Subcutaneous abdominal adipose tissue (tissue), 5 donors: Measurements from ENCODE around the gene DTX2.
"Not testable (repeated sequence)": the region's sequence is repeated elsewhere in the genome, so short reads cannot be mapped to it uniquely, and the experiment has no call there.

ENCODE experiments used
- H3K27ac ChIP-seq: one replicate; pipeline ENCODE4 v1.7.0; 2013; ENCODE audit warnings: low read depth, mild to moderate bottlenecking, inconsistent platforms, low read length, moderate library complexity
- H3K27me3 ChIP-seq, 5 donors: one replicate each; pipeline ENCODE4 v1.7.0; 2013; ENCODE audit warnings: low read length in 5 of 5, inconsistent platforms in 1 of 5; ENCODE audit not compliant: control insufficient read depth in 5 of 5, insufficient read depth in 4 of 5
- H3K36me3 ChIP-seq, 5 donors: one replicate each; pipeline ENCODE4 v1.7.0; 2013; ENCODE audit warnings: low read length in 5 of 5; ENCODE audit not compliant: control insufficient read depth in 5 of 5, insufficient read depth in 5 of 5
- H3K4me1 ChIP-seq, 5 donors: one replicate each; pipeline ENCODE4 v1.7.0; 2013; ENCODE audit warnings: low read length in 5 of 5, mild to moderate bottlenecking in 3 of 5, moderate library complexity in 1 of 5; ENCODE audit not compliant: control insufficient read depth in 5 of 5, insufficient read depth in 5 of 5
- H3K4me3 ChIP-seq, 5 donors: one replicate each; pipeline ENCODE4 v1.7.0; 2013; ENCODE audit warnings: low read length in 5 of 5, low read depth in 1 of 5
- H3K9ac ChIP-seq, 5 donors: one replicate each; pipeline ENCODE4 v1.7.0; 2013; ENCODE audit warnings: low read length in 5 of 5, mild to moderate bottlenecking in 4 of 5, moderate library complexity in 3 of 5
- H3K9me3 ChIP-seq, 5 donors: one replicate each; pipeline ENCODE4 v1.7.0; 2013; ENCODE audit warnings: low read length in 5 of 5; ENCODE audit not compliant: control insufficient read depth in 5 of 5
- donor health status: healthy.
- donor health status: healthy.
- donor health status: healthy.
- donor health status: healthy.
- donor health status: healthy.

DTX2 gene

DNA sequence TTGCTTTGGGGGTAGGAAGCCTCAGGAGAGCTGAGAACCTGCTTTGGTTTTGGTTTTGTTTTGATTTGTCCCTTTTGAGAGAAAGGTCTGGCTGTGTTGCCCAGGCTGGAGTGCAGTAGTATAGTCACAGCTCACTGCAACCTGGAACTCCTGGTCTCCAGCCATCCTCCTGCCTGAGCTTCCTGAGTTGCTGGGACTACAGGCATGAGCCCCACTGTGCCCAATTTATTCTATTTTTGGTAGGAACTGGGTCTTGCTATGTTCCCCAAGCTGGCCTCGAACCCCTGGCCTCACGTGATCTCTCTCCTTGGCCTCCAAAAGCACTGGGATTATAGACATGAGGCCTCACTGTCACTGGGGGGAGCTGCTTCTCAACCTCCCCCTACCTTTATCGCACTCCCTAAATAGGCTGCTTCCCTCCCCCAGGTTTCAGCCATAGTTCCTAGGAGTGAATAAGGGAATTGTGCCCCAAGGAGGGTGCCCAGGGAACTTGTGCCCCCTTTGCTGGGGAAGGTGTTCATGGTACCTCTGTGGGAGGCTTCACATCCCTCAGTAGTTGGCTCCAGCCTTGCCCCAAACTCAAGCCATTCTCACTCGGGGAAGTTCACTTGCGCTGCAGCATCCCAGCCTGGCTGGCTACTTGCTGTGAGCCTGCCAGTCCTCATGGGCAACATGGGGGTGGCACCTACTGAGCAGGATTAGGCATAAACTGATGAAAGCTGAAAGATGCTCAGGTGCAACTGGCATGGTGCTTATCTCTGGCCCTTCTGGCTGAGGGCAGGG is 18.7 kb upstream of the DTX2 start:
- H3K4me1 ChIP-seq, H3K36me3 ChIP-seq, H3K4me3 ChIP-seq, H3K9ac ChIP-seq, H3K27ac ChIP-seq, H3K27me3 ChIP-seq, H3K9me3 ChIP-seq: not testable (repeated sequence)

DNA sequence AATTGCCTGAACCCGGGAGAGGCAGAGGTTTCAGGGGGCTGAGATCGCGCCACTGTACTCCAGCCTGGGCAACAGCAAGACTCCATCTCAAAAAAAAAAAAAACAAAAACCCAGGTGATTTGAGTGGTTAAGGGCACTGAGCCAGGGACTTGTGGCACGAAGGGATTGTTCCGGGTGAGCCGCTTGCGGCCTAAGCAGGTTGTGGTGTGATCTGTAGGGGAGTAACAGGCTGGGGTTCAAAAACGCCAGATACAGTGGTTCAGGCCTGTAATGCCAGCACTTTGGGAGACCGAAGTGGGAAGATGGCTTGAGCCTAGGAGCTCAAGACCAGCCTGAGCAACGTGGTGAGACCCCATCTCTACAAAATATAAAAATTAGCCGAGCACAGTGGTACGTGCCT is 17.7 kb upstream of the DTX2 start:
- H3K27me3 ChIP-seq, H3K4me1 ChIP-seq, H3K4me3 ChIP-seq, H3K9me3 ChIP-seq, H3K9ac ChIP-seq, H3K36me3 ChIP-seq, H3K27ac ChIP-seq: not testable (repeated sequence)

DNA sequence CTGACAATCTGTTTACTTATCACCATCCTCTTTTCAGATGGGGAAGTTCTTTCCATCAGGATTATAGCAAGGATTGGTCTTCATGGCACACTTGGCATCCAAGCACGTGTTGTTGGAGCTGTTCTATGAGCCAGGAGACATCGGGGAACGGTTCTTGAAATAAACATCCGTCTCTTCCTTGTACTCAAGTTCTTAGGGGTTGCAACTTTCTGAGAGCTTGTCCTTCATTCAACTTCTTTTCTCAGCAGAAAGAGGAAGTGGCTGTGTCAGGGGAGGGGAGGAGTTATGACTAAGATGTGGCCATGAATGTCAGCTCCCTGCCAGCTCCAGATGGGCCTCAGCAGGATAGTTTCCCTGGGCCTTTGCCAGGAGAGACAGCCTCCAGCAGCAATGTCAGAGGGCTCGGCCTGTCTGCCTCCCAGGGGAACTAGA is 15.9 kb upstream of the DTX2 start:
- not testable (repeated sequence) for H3K4me3 ChIP-seq, H3K36me3 ChIP-seq, H3K9ac ChIP-seq, H3K9me3 ChIP-seq, H3K27me3 ChIP-seq, H3K4me1 ChIP-seq
- peak overlapping the region; percentile 46 for H3K27ac ChIP-seq

DNA sequence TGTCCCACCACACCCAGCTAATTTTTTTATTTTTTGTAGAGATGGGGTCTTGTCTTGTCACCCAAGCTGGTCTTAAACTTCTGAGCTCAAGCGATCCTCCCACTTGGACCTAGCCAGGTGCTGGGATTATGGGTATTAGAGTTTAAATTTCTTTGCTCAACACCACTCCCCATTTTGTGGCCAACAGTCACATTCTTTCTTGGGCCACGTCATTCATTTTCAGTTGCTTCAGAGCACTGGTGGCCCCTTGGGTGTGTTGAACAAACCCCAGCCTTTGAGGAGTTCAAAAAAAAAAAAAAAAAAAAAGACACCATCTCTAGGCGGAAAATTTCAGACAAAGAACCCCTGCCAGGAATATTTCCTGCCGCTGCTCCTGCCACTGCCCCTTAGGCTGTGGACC is 4.5 kb upstream of the DTX2 start:
- H3K36me3 ChIP-seq, H3K4me3 ChIP-seq, H3K27ac ChIP-seq, H3K9ac ChIP-seq, H3K4me1 ChIP-seq, H3K27me3 ChIP-seq, H3K9me3 ChIP-seq: not testable (repeated sequence)

DNA sequence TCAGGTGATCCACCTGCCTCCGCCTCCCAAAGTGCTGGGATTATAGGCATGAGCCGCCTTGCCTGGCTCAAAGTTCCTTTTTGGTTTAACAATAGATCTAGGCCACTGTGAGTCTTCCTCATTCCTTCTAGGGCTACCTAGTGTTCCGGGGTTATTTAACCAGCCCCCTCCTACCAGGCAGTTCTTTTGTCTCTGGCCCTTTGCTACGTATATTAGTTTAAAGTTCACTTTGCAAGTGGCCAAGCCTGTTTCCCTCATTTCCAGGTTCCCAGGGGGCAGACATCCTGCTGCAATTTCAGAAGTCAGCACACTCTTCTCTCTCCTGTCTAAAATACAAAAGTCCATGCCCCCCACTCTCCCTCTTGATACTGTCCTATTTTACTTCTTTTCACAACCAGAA is 3.0 kb upstream of the DTX2 start:
- H3K27me3 ChIP-seq, H3K4me3 ChIP-seq, H3K27ac ChIP-seq, H3K9me3 ChIP-seq, H3K4me1 ChIP-seq, H3K36me3 ChIP-seq, H3K9ac ChIP-seq: not testable (repeated sequence)

DNA sequence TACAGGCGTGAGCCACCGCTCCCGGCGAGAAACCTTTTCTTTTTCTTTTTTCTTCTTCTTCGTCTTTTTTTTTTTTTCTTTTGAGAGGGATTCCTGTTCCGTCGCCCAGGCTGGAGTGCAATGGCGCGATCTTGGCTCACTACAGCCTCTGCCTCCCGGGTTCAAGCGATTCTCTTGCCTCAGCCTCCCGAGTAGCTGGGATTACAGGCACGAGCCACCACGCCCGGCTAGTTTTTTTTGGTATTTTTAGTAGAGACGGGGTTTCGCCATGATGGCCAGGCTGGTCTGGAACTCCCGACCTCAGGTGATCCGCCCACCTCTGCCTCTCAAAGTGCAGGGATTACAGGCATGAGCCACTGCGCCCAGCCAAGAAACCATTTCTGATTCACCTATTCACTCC is 742 bp upstream of the DTX2 start:
- not testable (repeated sequence) for H3K9ac ChIP-seq, H3K27me3 ChIP-seq, H3K36me3 ChIP-seq, H3K9me3 ChIP-seq, H3K27ac ChIP-seq, H3K4me1 ChIP-seq, H3K4me3 ChIP-seq

DNA sequence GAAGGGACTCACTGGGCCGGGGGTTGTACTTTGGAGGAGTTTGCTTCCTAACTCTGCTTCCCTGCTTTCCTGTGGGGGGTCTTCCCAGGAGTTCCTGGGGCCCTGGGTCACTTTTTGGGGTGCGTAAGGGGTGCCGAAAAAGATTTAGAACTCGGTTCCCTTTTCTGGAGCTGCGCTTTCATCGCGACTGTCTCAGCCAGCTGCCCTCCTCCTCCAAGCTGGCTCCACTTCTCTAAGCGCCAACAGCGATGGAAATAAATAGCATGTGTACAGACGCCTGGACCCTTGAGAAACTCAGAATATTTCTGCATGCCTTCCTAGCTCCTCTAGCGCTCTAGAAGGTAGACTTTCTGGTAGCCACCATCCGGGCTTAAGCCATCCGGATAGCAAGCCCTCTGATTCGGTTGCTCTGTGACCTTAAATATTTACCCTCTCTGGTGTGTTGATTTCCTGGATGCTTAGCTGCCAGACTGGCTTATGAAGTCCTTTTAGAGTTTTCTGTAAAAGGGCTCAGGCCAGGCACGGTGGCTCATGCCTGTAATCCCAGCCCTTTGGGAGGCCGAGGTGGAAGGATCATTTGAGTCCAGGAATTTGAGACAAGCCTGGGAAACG is 868 bp downstream of the DTX2 start:
- H3K4me1 ChIP-seq, H3K9me3 ChIP-seq, H3K9ac ChIP-seq, H3K27ac ChIP-seq, H3K27me3 ChIP-seq, H3K4me3 ChIP-seq, H3K36me3 ChIP-seq: not testable (repeated sequence)

DNA sequence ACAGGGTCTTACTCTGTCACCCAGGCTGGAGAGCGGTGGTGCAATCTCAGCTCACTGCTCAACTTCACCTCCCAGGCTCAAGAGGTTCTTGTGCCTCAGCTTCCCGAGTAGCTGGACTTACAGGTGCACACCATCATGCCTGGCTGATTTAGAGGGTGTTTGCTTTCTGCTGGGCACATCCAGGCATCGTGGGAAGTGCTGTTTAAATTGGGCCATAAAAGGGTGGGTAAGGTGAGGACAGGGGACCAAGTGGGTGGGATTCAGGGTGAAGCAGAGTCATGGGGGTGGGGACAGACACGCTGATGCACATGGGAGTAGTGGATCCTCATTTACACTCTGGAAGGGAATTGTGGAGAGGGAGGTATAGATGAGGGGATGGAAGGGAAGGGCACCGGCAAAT is 3.5 kb downstream of the DTX2 start:
- H3K9ac ChIP-seq, H3K27ac ChIP-seq, H3K27me3 ChIP-seq, H3K36me3 ChIP-seq, H3K4me1 ChIP-seq, H3K4me3 ChIP-seq, H3K9me3 ChIP-seq: not testable (repeated sequence)

DNA sequence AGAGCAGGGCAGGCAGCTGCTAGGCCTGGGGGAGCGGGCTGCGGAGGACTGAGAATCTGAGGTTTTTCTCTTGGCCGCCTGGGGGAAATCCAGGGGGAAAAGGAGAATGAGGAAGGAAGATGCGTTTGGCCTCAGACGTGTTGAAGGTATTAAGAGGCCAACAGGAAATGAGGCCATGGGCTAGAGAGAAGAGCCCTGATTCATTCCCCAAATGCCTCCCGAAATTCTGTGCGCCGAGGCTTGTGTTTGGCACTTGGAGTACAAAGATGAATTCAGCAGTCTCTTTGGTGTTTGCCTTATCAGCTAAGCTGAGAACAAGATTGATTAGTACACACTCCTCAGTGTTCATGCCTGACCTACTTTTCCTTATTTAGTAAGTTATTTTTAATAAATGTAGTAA is 4.4 kb downstream of the DTX2 start:
- H3K27ac ChIP-seq, H3K36me3 ChIP-seq, H3K27me3 ChIP-seq, H3K4me3 ChIP-seq, H3K9me3 ChIP-seq, H3K4me1 ChIP-seq, H3K9ac ChIP-seq: not testable (repeated sequence)

DNA sequence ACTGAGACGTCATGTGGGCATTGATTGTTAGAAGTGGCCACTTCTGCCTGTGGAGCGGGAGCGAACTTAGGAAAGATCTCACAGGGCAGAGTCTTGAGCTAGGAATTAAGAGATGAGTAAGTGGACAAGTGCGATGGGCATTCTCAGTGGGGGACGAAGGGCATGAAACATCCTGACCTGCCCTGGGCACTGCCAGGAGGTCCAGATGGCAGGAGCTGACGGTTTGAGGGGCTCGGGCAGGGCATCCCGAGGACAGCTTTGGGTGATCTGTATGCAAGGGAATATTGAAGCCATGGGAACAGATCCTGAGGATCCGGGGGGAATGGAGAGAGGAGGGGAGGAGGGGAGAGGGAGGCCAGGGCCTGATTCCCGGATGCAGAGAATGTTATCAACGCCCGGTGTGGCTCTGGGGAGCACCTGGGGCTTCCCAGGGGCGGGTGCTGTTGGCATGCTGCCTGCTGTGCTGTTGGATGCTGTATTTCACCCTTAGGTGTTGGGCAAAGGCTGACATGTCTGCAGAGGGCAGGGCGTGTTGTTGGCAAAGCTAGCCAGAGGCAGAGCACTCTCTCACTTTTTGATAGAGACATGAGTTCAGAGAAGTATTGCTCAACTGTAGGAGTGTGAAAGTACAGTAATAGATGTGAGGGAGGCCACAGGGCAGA is 6.4 kb downstream of the DTX2 start:
- not testable (repeated sequence) for H3K27me3 ChIP-seq, H3K4me1 ChIP-seq, H3K36me3 ChIP-seq, H3K4me3 ChIP-seq, H3K27ac ChIP-seq, H3K9me3 ChIP-seq, H3K9ac ChIP-seq
